ENCODE measurements around the gene OR2T33.
"Not testable (repeated sequence)": the region's sequence is repeated elsewhere in the genome, so short reads cannot be mapped to it uniquely, and the experiment has no call there.

OR2T33 gene, protein sequence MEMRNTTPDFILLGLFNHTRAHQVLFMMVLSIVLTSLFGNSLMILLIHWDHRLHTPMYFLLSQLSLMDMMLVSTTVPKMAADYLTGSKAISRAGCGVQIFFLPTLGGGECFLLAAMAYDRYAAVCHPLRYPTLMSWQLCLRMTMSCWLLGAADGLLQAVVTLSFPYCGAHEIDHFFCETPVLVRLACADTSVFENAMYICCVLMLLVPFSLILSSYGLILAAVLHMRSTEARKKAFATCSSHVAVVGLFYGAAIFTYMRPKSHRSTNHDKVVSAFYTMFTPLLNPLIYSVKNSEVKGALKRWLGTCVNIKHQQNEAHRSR

DNA sequence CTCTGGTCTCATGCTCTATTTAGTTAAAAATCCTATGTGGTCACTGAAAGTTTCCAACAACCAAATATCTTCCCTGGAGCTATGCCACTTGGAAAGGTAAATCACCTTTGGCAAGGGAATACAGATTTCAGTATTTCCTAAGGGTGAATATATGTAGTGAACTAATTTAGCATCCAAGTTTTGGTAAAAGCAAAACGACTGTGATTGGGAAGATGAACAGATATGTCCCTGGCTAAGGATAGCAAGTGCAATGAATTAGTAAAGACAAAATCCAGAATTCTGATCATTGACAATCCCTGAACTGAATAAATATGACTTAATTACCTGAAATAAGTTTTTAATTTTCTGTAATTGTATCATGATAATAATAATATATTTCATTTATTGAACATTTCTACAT lies at the start of gene OR2T33:
Gene OR2T33 (minus strand): TSS at position 101 of the 400 bp plus-strand sequence. CDS start 4,162 bp downstream, outside the sequence.
- no peak for DNase-seq

DNA sequence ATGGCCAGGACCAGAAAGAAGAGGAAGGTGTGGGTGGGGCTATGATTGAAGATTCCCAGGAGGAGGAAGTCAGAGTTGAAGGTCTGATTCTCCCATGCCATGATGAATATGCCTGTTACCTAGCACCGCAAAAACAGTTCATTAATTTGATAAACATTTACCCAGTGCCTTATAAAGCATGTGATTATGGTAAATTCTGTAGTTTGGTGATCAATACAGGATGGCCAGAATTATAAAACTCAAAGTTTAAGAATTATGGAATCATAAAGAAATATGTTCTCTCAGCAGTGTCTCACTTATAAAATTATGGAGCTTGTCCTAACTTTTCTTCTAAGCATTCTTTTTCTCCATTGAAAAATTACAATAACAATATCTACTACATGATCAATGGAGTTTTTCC lies 46.7 kb upstream of the OR2T33 start, which contains the start of gene OR2M7:
Gene OR2M7 (minus strand): TSS at position 101 of the 400 bp plus-strand sequence. CDS start 0 bp downstream, at position 101.
- no peak for DNase-seq

DNA sequence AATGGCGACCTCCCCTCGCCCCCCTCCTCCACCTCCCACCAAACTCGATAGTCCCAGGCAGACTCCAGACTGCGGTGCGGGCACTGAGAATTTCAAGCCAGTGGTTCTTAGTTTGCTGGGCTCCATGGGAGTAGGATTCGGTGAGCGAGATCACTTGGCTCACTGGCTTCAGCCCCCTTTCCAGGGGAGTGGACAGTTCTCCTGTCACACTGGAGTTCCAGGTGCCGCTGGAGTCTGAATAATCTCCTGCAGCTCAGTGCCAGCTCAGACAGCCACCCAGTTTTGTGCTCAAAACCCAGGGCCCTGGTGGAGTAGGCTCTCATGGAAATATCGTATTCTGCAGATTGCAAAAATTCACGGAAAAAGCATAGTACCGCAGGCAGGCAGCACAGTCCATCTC lies 39.0 kb upstream of the OR2T33 start:
- no peak for DNase-seq

DNA sequence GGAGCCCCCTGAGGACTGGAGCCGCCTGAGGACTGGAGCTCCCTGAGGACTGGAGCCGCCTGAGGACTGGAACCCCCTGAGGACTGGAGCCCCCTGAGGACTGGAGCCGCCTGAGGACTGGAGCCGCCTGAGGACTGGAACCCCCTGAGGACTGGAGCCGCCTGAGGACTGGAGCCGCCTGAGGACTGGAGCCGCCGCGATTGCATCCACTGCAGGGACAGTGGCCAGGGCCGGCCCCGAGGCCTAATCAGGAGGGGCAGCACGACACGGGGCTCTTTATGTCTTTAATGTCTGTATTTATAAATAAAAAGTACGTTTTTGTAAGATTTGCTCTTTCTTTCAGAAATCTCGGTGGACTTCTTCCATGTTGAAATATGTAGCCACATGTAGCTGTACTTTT lies 29.0 kb upstream of the OR2T33 start:
- not testable (repeated sequence) for DNase-seq

DNA sequence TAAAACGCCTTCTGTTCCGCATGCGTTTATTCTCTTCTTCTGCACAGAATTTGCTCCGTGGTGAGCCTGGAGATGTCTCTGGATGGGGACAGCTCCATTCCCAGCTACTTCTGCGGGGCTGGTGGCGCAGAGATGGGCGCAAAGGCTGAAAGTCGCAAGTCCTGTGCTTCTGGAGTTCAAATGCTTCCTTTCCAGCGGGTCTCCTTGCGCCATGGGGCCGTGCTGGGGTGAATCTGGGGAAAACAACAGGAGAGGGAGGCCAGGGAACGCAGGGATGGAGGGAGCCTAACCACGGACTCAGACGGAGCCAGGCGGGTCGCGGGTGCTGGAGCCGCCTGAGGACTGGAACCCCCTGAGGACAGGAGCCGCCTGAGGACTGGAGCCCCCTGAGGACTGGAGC lies 28.3 kb upstream of the OR2T33 start:
- no peak for DNase-seq

DNA sequence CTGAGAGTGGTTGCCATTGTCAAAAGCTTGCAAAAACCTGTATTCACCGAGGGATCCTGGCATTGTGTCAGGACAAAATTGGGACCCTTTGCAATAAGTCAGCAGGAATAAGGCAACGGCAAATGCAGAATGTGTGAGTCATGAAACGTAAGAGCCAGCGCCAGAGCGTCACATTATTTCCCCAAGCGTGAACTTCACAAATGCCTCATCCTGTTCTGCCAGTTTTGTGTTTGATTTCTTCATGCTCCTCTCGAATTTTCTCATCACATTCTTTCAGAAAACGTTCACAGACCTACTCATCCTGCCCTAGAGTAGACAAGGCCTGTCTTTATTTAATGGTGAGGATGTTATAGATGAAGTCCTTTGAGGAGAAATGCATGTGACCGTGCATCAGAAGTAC lies 27.9 kb upstream of the OR2T33 start:
- not testable (repeated sequence) for DNase-seq

DNA sequence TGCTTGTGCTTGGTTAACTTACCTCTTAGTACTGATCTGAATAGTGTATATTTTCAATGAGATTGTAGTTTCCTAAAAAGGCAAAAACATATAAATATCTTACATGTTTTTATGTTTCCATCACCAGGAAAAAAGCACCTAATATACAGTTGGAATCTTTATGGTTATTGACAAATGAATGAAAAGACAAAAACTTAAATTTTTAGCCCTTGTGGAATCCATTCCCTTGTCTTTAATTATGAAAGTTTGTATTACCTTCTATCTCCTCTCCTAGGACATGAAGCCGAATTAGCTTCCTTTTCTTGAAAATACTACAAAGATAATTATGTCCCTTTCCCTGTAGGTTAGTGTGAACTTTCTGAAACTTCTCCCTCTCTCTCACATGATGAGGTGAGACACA lies 25.5 kb upstream of the OR2T33 start, which contains the start of gene OR2T12:
Gene OR2T12 (minus strand): TSS at position 101 of the 400 bp plus-strand sequence. CDS start 7,846 bp downstream, outside the sequence.
- DNase-seq = no peak

DNA sequence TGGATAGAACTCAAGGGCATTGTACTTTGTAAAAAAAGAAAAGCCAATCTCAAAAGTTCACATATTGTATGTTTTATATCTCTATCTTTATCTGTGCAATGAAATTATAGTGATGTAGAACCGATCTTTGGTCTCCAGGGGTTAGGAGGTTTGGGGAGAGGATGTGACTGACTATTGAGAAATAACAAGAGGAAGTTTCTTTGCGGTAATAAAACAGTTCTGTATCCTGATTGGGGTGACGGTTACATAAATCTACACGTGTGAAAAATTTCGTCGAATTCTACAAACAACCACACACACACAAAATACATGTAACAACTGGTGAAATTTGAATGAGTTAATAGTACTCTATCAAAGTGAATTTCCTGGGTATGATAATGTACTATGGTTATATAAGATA lies 10.6 kb upstream of the OR2T33 start:
- no peak for DNase-seq

DNA sequence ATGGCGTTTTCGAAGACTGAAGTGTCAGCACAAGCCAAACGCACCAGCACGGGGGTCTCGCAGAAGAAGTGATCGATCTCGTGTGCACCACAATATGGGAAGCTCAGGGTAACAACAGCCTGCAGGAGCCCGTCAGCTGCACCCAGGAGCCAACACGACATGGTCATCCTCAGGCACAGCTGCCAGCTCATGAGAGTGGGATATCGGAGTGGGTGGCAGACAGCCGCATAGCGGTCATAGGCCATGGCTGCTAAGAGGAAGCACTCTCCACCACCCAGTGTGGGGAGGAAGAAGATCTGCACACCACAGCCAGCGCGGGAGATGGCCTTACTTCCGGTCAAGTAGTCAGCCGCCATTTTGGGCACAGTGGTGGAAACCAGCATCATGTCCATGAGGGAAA lies 4.6 kb downstream of the OR2T33 start:
- DNase-seq = not testable (repeated sequence)

DNA sequence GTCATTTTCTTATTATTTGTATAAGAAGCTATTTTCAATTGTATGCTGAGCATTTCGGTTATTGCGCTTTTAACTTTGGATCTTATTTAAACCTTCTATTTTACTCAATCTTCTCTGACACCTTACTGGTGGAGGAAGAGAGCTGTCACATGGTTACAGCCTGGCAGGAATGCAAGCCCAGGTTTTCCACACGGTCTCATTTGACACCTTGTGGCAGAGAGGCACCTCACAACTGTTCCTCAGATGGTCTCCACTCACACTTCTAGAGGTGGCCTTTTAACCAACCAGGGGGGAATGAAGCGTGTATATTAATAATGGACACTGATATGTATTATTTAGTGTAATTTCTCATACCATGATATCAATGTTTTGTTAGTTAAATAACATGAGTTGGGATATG lies 9.6 kb downstream of the OR2T33 start:
- DNase-seq = no peak

DNA sequence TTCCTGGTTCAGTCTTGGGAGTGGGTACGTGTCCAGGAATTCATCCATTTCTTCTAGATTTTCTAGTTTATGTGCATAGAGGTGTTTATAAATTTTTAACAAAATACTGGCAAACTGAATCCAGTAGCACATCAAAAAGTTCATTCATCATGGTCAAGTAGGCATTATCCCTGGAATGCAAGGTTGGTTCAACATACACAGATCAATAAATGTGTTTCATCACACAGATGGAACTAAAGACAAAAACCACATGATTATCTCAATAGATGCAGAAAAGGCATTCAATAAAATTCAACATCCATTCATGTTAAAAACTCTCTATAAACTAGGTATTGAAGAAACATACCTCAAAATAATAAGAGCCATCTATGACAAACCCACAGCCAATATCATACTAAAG lies 18.5 kb downstream of the OR2T33 start:
- not testable (repeated sequence) for DNase-seq

DNA sequence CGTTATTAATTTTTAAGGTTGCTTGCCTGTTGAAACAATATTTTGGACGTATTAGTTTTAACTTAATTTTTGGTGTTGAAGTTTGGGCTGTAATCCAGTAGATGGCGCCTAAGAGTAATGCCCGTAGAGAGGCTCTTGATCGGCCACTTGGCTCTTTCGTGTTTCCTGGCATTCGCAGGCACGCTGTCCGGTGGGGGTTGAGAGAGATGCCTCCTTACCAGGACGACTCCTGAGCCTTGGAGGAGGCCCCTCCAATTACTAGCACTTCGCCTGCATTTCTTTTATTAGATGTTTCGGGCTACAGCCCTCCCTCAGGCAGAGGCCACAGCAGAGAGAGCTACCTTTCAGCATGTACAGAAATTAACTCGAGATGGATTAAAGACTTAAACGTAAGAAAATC lies 34.6 kb downstream of the OR2T33 start:
- DNase-seq = peak; percentile 33

DNA sequence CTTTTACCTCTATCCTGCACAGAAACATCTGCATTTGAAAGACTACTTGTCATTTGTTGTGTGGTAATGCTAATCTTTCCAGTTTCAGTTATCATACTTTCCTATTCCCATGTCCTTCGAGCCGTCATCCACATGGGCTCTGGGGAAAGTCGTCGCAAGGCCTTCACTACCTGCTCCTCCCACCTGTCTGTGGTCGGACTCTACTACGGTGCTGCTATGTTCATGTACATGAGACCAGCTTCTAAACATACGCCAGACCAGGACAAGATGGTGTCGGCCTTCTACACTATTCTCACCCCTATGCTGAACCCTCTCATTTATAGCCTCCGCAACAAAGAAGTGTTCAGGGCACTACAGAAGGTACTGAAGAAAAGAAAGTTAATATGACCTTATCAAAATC lies 38.3 kb downstream of the OR2T33 start:
- no peak for DNase-seq

DNA sequence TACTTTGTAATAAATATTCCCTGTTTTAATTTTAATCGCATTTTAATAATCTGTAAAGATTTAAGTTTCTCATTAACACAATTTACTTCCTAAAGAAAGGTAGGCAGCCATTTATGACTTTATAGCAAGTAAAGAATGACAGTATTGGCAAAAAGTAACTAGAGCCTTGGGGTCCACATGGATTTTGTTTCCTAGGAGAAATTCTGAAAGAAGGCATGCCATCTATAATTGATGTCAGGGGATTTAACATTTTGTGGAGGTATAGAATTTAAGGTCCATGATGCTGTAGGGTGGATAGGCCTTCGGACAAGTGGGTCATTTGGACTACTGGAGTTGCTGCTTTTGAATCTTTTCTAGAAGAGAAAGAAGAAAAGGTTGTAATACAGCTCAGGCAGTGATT lies 46.7 kb downstream of the OR2T33 start, which contains the start of gene OR2M4:
Gene OR2M4 (plus strand): TSS at position 301 of the 400 bp plus-strand sequence. CDS start 7,512 bp downstream, outside the sequence.
- no peak for DNase-seq

DNA sequence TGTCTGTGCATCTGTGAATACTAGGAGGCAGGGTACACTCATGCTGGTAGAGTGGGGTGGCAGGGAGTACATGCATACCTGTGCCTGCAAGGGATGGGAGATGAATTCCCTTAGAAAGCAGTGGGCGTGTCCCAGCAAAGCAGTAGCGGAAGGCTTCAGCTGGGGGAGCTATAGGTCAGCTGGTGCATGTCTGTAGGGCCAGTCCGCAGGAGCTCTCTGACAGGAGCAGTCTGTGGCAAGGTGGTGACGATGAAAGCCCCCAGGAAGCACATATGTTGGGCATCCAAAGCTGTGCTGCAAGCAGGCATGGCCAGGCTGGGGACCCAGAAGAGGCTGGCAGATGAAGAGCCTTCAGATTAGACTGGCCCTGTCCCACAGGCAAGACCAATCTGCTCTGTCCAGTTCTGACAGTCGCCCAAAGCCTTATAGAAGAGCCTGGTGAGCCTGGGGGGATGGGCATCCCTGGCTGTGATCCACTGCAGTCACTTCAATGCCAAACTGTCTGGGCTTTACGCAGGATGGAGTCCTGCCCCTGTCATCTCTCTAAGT lies 48.3 kb downstream of the OR2T33 start:
- DNase-seq = no peak

DNA sequence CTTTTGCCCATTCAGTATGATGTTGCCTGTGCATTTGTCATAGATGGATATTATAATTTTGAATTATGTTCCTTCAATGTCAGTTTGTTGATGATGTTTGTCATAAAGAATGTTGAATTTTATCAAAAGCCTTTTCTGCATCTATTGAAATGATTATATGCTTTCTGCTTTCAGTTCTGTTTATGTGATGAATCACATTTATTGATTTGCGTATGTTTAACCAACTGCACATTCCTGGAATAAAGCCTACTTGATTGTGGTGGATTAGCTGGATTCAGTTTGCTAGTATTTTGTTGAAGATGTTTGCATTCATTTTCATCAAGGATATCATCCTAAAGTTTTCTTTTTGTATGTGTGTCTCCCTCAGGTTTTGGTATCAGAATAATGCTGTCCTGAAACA lies 52.2 kb downstream of the OR2T33 start:
- no peak for DNase-seq
